Right cardiac atrium (tissue), 5 donors: ENCODE measurements around the gene EYS. TPM values are rescaled to one million over a fixed set of nuclear protein-coding genes. Genes with fewer than 3 reads are reported as not detected.
A peak's percentile ranks its signal among the peaks of the same experiment; 100 is the strongest.

ENCODE experiments used
- ATAC-seq, 2 donors: fragments of 200-7000 bp; cut with Tn5 transposase; one replicate each; pipeline versions ENCODE4 v1.8.0 to v1.9.1; 2020; ENCODE audit warnings: moderate library complexity in 2 of 2, mild to moderate bottlenecking in 1 of 2
- DNase-seq, 3 donors: peaks; one replicate each; pipeline ENCODE4 v3.0.0-alpha.2; 2020
- H3K27ac ChIP-seq: one replicate; pipeline ENCODE4 v1.5.1; 2013; ENCODE audit warnings: mild to moderate bottlenecking, low read length, control low read depth, moderate library complexity
- H3K27me3 ChIP-seq: one replicate; pipeline ENCODE4 v1.6.1; 2013; ENCODE audit not compliant: control insufficient read depth, insufficient read depth
- H3K4me1 ChIP-seq: one replicate; pipeline ENCODE4 v1.6.1; 2013; ENCODE audit warnings: low read length; ENCODE audit not compliant: control insufficient read depth, insufficient read depth
- H3K4me3 ChIP-seq: one replicate; pipeline ENCODE4 v1.5.1; 2013; ENCODE audit warnings: low read length, control low read depth
- H3K9me3 ChIP-seq: one replicate; pipeline ENCODE4 v1.6.1; 2013; ENCODE audit warnings: low read length; ENCODE audit not compliant: control insufficient read depth
- WGBS: extraction: QIAGEN DNeasy Blood & Tissue Kit; methylation state at CpG from one replicate; pipeline ENCODE4 v1.1.7; 2013; 5-methylcytosine and 5-hydroxymethylcytosine counted together
- intact Hi-C, 4 donors: fragments of 100-400 bp; cut with DNase I; formaldehyde crosslinking; loops; one replicate each; pipeline versions ENCODE4 v1.11.0 to v1.14.0; 2022 to 2023
- polyA plus RNA-seq: library from polyadenylated mRNA; stranded (reverse); fragments of 200-250 nt; gene quantifications from one replicate; pipeline ENCODE4 v1.2.3, GENCODE V29; 2013
- total RNA-seq, 4 donors: library from RNA; stranded (reverse); fragmentation: NEBNext Ultra II Directional; extraction: Animal tissue kit (Norgen Biotek cat#: 25700); gene quantifications; one replicate each; pipeline ENCODE4 v1.2.1, GENCODE V29; 2021
- donor health status: healthy with polysubstance abuse.
- donor health status: DM: no; HTN: yes; CAD: no.
- donor health status: DM: no; HTN: no; CAD: no.
- donor health status: DM: no; HTN: yes; CAD: no; lungs with severe emphysema.
- donor health status: DM: yes; HTN: yes; CAD: no.

EYS gene
- total and polyA plus RNA-seq, 5 donors = 0.02 to 0.24 (median 0.06) TPM; not detected in 2

DNA sequence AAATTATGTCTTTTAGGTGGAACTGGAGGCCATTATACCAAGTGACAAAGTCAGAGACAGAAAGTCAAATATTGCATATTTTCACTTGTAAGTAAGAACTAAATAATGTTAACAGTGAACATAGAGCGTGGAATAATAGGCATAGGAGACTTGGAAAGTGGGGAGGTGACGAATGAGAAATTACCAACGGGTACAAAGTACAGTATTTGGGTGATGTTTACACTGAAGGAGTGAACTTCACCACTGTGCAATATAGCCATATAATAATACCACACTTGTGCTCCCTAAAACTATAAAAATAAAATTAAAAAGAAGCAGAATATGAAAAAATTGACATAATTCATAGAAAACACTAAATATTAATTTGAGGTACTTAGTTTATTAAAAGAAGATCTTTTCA is 14.9 kb downstream of the EYS start:
- no peak for ATAC-seq
- no peaks in the 10 kb centered on the region for H3K4me1 ChIP-seq
- intact Hi-C loops = no loop called here
- DNase-seq = no peak
- H3K9me3 ChIP-seq = no peaks in the 10 kb centered on the region
- H3K4me3 ChIP-seq = no peak overlapping the region
- no peak overlapping the region for H3K27ac ChIP-seq
- H3K27me3 ChIP-seq = no peaks in the 10 kb centered on the region
- 74% methylated on average over 3 of the region's 3 CpGs for WGBS

DNA sequence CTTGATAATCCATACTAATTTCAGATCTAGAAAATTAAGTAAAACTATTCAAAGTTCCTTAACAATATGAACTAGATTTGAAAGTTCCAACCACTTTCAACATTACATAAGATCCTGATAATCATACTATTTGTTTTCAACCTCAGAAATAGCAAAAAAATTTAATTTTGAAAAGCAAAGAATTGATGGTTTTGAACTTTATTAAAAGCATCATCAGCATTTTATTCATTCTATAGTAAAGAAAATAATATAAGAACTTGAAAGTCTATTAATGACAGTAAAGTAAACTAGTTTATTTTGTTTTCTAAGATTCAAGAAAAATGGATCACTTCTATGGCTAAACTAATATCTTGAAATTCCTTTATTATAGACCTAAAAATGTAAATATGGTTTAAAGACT is 26.8 kb downstream of the EYS start:
- Histone ChIP-seq H3K9me3 (no peaks in the 10 kb centered on the region), H3K27ac (no peak overlapping the region), H3K27me3 (no peaks in the 10 kb centered on the region), H3K4me1 (no peaks in the 10 kb centered on the region), H3K4me3 (no peak overlapping the region)
- no peak for ATAC-seq
- no peak for DNase-seq
- intact Hi-C loops = no loop called here

DNA sequence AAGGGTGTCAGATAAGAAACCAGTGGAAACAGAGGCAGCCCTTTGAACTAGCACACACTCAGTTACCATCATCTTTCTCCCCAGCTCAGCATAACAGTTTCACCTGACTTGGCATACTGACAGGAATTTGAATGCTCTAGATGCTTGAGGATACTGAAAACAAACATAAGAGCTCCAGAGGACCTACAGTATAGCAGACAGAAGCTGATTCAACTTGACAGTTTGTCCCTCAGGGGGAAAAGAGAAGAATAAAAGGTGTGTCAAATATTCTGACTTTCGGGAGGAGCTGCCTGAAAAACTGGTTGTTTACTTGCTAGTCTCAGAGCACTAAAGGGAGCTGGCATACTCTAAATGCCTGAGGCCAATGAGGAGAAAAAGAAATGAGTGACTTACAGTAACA is 35.1 kb downstream of the EYS start:
- no peak for DNase-seq
- Histone ChIP-seq H3K4me3 (no peak overlapping the region), H3K4me1 (no peaks in the 10 kb centered on the region), H3K9me3 (no peaks in the 10 kb centered on the region), H3K27ac (no peak overlapping the region), H3K27me3 (no peaks in the 10 kb centered on the region)
- intact Hi-C loops = no loop called here
- no peak for ATAC-seq
- WGBS = 60% methylated on average over 1 of the region's 1 CpG

DNA sequence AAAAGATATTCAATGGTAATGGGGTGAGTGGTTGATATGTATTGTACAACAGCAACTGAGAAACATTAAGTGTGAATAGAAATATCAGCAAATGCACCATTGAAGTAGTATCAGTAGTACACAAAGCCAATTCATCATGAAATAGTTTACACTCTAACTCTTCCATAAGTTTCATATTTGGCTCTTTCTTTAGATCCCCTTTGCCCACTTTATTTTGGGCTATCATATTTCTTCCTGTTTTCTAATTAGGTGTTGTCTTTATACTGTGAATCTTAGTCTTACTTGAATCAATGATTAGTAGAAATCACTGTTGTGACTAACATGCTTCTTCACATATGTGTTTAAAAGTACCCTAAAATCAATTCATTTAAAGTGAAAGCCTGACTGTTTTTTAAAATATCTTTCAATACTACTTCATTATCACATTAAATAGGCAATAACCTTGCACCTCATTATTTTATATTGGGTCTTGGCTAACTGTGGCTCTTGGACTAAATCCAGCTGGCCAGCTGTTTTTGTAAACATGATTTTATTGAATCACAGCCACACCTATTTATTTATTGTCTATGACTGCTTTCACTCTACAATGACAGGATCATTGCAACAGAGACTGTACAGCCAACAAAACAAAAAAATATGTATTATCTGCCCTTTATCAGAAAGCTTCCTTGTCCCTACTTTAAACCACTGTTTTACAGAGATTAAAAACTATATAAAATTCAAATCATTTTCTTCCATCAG is 38.9 kb downstream of the EYS start:
- H3K4me3 ChIP-seq = no peak overlapping the region
- H3K27ac ChIP-seq = no peak overlapping the region
- intact Hi-C loops = no loop called here
- H3K9me3 ChIP-seq = no peaks in the 10 kb centered on the region
- DNase-seq = no peak
- H3K27me3 ChIP-seq = no peaks in the 10 kb centered on the region
- ATAC-seq = no peak
- no peaks in the 10 kb centered on the region for H3K4me1 ChIP-seq

DNA sequence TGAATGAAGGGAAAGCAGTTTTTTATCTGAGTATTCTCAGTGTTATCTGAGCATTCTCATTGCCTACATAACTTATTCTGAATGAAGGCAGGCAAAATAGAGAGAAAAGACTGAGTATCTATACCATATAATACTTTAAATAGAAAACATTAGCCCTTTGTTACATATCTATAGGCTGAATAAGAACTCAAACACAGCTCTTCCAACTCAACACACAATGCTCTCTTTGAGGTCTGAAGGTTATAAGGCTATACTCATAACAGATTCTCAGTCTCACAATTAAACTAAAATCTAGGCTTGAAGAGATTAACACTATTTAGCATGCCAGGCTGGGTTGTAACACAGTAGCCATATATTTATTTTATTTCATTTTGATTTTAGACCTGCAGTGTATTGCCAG is 56.9 kb downstream of the EYS start:
- no peaks in the 10 kb centered on the region for H3K27me3 ChIP-seq

DNA sequence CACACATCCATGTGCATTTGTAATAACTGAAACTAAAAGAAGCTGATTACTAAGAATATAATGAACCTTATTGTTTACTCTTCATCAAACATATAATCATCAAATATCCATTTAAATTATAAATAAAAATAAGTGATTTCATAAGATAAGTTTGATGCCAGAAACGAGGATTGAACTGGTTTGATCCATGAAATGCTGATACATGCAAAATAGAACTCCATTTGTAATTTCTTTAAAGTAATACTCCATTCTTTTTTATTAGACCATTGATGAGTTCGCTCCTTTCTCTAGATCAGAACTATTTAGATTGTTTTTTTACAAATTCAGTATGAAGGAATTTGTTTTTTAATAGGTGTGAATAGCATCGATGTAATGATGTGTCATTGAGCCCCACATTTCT is 57.6 kb downstream of the EYS start:
- WGBS = 71% methylated on average over 3 of the region's 3 CpGs
- intact Hi-C loops = no loop called here
- Histone ChIP-seq H3K27me3 (no peaks in the 10 kb centered on the region), H3K27ac (no peak overlapping the region), H3K4me3 (no peak overlapping the region), H3K9me3 (no peaks in the 10 kb centered on the region), H3K4me1 (no peaks in the 10 kb centered on the region)
- ATAC-seq = no peak
- DNase-seq = no peak

More for the DNA sequence above, 56.9 kb downstream of the EYS start:
- ATAC-seq (no peak), DNase-seq (no peak)
- Histone ChIP-seq H3K27ac (no peak overlapping the region), H3K4me1 (no peaks in the 10 kb centered on the region), H3K4me3 (no peak overlapping the region), H3K9me3 (no peaks in the 10 kb centered on the region)
- intact Hi-C loops = no loop called here

DNA sequence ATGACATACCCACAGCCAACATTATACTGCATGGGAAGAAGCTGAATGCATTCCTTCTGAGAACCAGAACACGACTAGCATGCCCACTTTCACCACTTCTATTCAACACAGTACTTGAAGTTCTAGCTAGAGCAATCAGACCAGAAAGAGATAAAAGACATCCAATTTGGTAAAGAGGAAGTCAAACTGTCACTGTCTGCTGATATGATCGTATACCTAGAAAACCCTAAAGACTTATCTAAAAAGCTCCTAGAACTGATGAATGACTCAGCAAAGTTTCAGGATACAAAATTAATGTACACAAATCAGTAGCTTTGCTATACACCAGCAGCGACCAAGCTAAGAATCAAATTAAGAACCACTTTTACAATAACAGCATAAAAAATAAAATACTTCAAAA is 60.5 kb downstream of the EYS start:
- ATAC-seq (no peak), DNase-seq (no peak)
- Histone ChIP-seq H3K9me3 (no peaks in the 10 kb centered on the region), H3K27me3 (no peaks in the 10 kb centered on the region), H3K27ac (no peak overlapping the region), H3K4me3 (no peak overlapping the region), H3K4me1 (no peaks in the 10 kb centered on the region)
- intact Hi-C loops = no loop called here
- 64% methylated on average over 3 of the region's 3 CpGs for WGBS

DNA sequence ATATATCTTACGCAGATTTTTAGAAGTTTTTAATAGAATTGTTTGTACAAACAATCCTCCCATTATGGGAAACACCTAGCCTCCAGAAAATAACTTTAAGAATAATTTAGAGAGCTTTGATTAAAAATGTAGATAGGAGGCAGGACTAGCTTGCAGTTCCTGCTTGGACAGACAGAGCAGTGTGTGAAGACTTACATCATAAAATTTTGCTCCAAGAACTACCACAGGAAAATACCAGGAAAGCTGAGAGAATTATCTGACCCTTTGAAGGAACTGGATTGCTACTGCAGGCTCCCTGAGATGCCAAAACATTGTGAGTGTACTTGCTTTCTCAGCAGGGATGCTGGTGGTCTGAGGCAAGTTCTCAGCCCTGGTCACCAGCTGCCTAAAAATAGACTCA is 64.2 kb downstream of the EYS start:
- H3K27me3 ChIP-seq = no peaks in the 10 kb centered on the region
- ATAC-seq (no peak), DNase-seq (no peak)
- intact Hi-C loops = no loop called here
- H3K27ac ChIP-seq = no peak overlapping the region
- no peaks in the 10 kb centered on the region for H3K4me1 ChIP-seq
- 97% methylated on average over 1 of the region's 1 CpG for WGBS
- no peak overlapping the region for H3K4me3 ChIP-seq
- H3K9me3 ChIP-seq = no peaks in the 10 kb centered on the region

DNA sequence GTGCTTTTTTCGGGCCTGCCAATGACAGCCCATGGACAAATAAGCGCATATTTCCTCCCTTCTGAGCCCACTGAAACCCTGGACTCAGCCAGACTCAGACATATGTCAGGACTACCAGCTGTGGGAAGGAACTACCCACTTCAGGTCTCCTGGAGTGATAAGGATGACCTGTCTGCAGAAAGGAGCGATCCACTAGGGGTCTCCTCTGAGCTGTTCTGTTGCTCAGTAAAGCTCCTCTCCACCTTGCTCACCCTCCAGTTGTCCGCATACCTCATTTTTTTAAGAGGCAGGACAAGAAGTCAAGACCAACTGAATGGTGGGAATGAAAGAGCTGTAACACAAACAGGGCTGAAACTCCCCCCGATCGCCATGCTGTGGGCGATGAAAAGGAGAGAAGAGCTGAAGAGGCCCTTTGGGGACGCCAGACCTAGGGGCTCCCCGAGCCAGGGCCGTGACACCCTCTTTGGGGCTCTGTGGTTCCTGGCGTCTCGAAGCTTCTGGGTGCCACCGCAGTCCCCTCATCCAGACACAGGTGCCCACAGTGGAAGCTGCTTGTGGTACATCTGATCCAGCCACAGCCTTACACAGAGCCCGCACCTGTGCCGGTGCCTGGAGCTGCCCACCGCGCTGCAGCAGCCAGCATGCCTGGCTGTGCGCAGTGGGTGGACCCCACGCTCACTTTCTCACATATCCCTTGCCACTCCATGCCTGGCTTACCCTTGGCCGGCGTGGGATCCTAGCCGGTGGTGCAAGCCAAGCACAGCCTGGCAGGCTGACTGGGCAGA is 68.8 kb downstream of the EYS start:
- Histone ChIP-seq H3K9me3 (no peaks in the 10 kb centered on the region), H3K27ac (no peak overlapping the region), H3K27me3 (no peaks in the 10 kb centered on the region), H3K4me3 (no peak overlapping the region), H3K4me1 (no peaks in the 10 kb centered on the region)
- intact Hi-C loops = no loop called here
- DNase-seq (peak in 2 of 3 donors; percentile 11 to 27), ATAC-seq (peak in 1 of 2 donors; percentile 36)
- 92% methylated on average over 22 of the region's 22 CpGs for WGBS

DNA sequence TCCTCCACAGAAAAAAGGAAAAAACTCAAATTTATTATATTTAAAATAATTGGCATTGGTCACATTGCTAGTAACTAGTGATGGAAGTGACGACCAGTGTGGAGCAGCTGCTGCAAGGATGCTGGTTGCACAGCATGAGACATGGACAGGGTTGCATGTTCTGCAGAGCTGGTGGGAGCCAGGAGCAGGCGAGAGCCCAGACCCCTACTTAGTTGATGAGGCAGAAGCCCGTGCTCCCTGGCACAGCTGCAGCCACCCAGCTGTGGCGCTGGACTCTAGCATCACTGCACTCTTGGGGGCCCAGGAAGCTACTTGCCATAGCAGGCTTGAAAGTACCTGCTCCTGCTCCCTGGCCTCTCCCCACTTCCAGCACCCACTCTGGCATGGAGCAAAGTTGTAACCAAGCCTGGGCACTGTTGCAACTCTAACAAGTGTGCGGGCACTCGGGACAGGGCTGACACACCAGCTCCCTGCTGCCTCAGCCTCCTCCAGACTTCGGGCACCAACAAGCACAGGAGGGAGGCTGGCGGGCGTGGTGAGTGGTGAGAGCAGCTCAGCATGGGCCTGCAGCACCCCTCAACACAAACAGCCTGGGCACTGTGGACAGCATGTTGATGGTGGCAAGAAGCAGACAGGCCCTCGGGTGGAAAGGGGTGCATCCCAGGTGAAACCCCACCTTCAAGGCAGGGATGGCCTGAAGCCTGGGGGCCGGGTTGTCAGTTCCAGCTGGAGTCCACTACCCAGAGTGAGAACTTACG is 69.6 kb downstream of the EYS start:
- DNase-seq = peak in 2 of 3 donors; percentile 29 to 38
- no peaks in the 10 kb centered on the region for H3K27me3 ChIP-seq
- no peaks in the 10 kb centered on the region for H3K9me3 ChIP-seq
- intact Hi-C loops = no loop called here
- H3K4me1 ChIP-seq = no peaks in the 10 kb centered on the region
- no peak for ATAC-seq
- H3K4me3 ChIP-seq = no peak overlapping the region
- WGBS = 86% methylated on average over 12 of the region's 12 CpGs
- no peak overlapping the region for H3K27ac ChIP-seq

DNA sequence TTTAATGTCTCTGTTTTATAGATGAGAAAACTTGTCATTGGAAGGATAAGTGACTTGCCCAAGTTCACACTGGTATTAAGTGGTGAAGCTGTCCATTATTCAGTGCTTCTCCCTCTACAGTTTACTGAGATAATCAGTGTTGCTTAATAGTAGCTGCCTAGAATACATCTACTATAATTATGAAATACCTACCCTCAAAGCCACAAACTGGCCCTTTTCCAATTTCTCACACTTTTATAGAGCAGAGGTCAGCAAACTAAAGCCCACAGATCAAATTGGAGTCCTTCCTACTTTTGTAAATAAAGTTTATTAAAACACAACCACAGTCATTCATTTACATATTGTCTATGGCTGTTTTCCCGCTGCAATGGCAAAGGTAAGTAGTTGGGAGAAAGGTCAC is 73.5 kb downstream of the EYS start:
- H3K9me3 ChIP-seq = no peaks in the 10 kb centered on the region
- 89% methylated on average over 1 of the region's 1 CpG for WGBS
- DNase-seq (no peak), ATAC-seq (no peak)
- H3K4me3 ChIP-seq = no peak overlapping the region
- intact Hi-C loops = no loop called here
- no peaks in the 10 kb centered on the region for H3K27me3 ChIP-seq
- no peak overlapping the region for H3K27ac ChIP-seq
- H3K4me1 ChIP-seq = no peaks in the 10 kb centered on the region
